CD4-positive, alpha-beta T cell treated with Interleukin-17A for 1 hour (primary cell): Measurements from ENCODE around the gene METTL26.
"Not testable (repeated sequence)": the region's sequence is repeated elsewhere in the genome, so short reads cannot be mapped to it uniquely, and the experiment has no call there.

ENCODE experiments used
- DNase-seq: peaks from one replicate; pipeline ENCODE4 v3.0.0-alpha.2; 2020

The METTL26 gene

GRCh38 chr16:624526-625070 is 11.5 kb downstream of the METTL26 start:
- DNase-seq: no peak

GRCh38 chr16:622920-623280 is 13.2 kb downstream of the METTL26 start:
- no peak for DNase-seq

GRCh38 chr16:621526-622105 is 14.5 kb downstream of the METTL26 start:
- DNase-seq: no peak

GRCh38 chr16:620700-621525 is 15.2 kb downstream of the METTL26 start:
- DNase-seq: no peak

GRCh38 chr16:619476-620100 is 16.5 kb downstream of the METTL26 start:
- no peak for DNase-seq

- DNase-seq: no peak
These were observed 18.2 kb downstream of the METTL26 start for GRCh38 chr16:617855-618254.

GRCh38 chr16:616733-617586 is 19.1 kb downstream of the METTL26 start:
- no peak for DNase-seq

- DNase-seq: no peak
These were observed 21.0 kb downstream of the METTL26 start for GRCh38 chr16:615122-615521.

GRCh38 chr16:610513-611381 is 25.4 kb downstream of the METTL26 start:
- DNase-seq: peak; percentile 60

- no peak for DNase-seq
These were observed 26.1 kb downstream of the METTL26 start for GRCh38 chr16:609984-610383.

- no peak for DNase-seq
These were observed 26.8 kb downstream of the METTL26 start for GRCh38 chr16:609316-609715.

GRCh38 chr16:608019-608418 is 28.1 kb downstream of the METTL26 start:
- no peak for DNase-seq

GRCh38 chr16:606656-607307 is 29.3 kb downstream of the METTL26 start:
- DNase-seq: no peak

GRCh38 chr16:603933-604332 is 32.2 kb downstream of the METTL26 start:
- DNase-seq: no peak

- no peak for DNase-seq
These were observed 35.3 kb downstream of the METTL26 start for GRCh38 chr16:600781-601180.

GRCh38 chr16:598823-599739 is 37.0 kb downstream of the METTL26 start:
- DNase-seq: no peak

- DNase-seq: not testable (repeated sequence)
These were observed 38.5 kb downstream of the METTL26 start for GRCh38 chr16:597655-598054.

GRCh38 chr16:596736-597060 is 39.4 kb downstream of the METTL26 start:
- no peak for DNase-seq

- DNase-seq: no peak
These were observed 40.0 kb downstream of the METTL26 start for GRCh38 chr16:595942-596735.
